Esophagus squamous epithelium (tissue), 4 donors: ENCODE measurements around the gene RSPH1.

Experiments
- POLR2A ChIP-seq, 4 donors: fragments of 450-650 bp; IDR thresholded peaks; one replicate each; pipeline ENCODE4 v1.6.1; 2017; ENCODE audit warnings: antibody characterized with exemption in 4 of 4, mild to moderate bottlenecking in 4 of 4, moderate library complexity in 3 of 4
- TF ChIP-seq, protein P1 (sequence below), 6 experiments: fragments of 450-650 bp in 4 of 6; fragments of 200-600 bp in 2 of 6; sonication (generic) in 2 of 6; IDR thresholded peaks; one replicate each; pipeline ENCODE4 v1.5.1; 2016 to 2019; ENCODE audit warnings: antibody characterized with exemption in 6 of 6, mild to moderate bottlenecking in 4 of 6, moderate library complexity in 4 of 6

DNA sequence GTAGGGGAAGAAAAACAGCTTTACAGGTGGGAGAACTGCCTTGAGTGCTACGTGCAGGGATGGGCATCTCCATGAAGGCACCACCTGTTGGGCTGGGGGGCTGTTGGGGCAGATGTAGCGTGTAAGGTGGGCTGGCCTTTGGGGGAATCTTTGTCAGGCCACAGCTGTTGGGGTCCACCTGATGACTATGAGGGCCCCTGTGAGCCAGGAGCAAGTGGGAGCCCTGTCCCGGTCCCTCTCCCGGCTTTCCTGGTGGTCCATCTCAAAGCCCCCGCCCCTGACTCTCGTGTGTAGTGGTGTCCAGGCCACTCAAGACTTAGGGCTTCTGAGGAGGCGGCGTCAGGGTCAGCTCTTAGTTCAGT is 31.1 kb upstream of the RSPH1 start:
- no peak for TF ChIP-seq POLR2A (IDR thresholded peaks at IDR 0.05)
- TF ChIP-seq, protein P1, sequence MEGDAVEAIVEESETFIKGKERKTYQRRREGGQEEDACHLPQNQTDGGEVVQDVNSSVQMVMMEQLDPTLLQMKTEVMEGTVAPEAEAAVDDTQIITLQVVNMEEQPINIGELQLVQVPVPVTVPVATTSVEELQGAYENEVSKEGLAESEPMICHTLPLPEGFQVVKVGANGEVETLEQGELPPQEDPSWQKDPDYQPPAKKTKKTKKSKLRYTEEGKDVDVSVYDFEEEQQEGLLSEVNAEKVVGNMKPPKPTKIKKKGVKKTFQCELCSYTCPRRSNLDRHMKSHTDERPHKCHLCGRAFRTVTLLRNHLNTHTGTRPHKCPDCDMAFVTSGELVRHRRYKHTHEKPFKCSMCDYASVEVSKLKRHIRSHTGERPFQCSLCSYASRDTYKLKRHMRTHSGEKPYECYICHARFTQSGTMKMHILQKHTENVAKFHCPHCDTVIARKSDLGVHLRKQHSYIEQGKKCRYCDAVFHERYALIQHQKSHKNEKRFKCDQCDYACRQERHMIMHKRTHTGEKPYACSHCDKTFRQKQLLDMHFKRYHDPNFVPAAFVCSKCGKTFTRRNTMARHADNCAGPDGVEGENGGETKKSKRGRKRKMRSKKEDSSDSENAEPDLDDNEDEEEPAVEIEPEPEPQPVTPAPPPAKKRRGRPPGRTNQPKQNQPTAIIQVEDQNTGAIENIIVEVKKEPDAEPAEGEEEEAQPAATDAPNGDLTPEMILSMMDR (IDR thresholded peaks at IDR 0.05): no peak
